Pulmonary artery endothelial cell (primary cell): ENCODE measurements around the gene TRIM64C. TPM values are rescaled to one million over a fixed set of nuclear protein-coding genes. Genes with fewer than 3 reads are reported as not detected.
"Not testable (repeated sequence)": the region's sequence is repeated elsewhere in the genome, so short reads cannot be mapped to it uniquely, and the experiment has no call there.

Experiments used
- DNase-seq: peaks from one replicate; pipeline ENCODE4 v3.0.0-alpha.2; 2011; ENCODE audit warnings: low read depth, low spot score
- total RNA-seq: library from RNA; depleted of rRNA; stranded (reverse); fragments of >200 nt; gene quantifications from 2 replicates; pipeline ENCODE4 v1.2.3, GENCODE V29; 2014

The TRIM64C gene, protein sequence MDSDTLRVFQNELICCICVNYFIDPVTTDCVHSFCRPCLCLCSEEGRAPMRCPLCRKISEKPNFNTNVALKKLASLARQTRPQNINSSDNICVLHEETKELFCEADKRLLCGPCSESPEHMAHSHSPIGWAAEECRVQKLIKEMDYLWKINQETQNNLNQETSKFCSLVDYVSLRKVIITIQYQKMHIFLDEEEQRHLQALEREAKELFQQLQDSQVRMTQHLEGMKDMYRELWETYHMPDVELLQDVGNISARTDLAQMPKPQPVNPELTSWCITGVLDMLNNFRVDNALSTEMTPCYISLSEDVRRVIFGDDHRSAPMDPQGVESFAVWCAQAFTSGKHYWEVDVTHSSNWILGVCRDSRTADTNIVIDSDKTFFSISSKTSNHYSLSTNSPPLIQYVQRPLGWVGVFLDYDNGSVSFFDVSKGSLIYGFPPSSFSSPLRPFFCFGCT
- not detected in 2 replicates for total RNA-seq

GRCh38 chr11:49059012-49059411 is at the start of gene TRIM64C:
Gene TRIM64C (minus strand): TSS chr11:49059112. CDS start chr11:49059112, 0 bp downstream.
- DNase-seq: not testable (repeated sequence)

GRCh38 chr11:49102356-49102755 is 43.4 kb upstream of the TRIM64C start:
- not testable (repeated sequence) for DNase-seq

- not testable (repeated sequence) for DNase-seq
These were observed 11.0 kb upstream of the TRIM64C start for GRCh38 chr11:49069897-49070296.

DNA sequence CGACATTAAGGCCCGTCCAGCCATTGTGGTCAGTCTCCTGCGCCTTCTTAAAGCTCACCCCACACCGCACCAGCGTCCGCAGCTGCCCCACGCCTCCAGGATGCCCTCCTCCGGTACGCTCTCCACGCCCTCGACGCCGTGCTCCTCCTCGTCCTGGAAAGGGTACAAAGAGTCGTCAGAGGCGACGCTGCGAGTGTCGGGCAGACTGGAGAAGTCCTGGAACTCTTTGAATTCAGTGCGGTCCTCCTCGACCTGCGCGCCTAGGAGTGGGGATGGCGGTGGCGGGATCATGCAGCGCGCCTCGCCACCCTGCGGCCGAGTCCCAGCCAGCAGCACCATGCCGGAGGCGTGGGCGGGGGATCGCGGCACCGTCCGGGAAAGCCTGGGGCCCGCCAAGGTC is 9.1 kb downstream of the TRIM64C start:
- not testable (repeated sequence) for DNase-seq

DNA sequence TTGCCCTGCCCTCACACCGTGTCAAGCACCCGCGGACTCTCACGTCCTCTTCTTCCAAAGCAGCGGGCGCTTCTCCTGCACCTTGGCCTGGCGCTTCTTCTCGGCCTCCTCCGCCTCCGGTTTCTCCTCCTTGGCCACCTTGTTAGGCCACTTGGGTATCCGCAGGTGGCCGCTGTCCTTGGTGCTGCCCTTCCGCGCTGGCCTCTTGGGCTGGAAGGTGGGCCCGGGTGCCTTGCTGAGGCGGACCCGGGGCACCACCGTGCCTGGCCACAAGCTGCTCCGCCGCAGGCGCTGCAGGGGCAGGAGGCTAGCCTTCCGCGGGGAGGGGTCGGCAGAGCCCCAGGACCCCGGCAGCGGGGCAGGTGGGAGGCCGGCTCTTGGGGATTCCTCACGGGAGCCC is 10.7 kb downstream of the TRIM64C start:
- DNase-seq: not testable (repeated sequence)

GRCh38 chr11:49028523-49028922 is 30.4 kb downstream of the TRIM64C start, which contains the start of gene TRIM49B:
Gene TRIM49B (plus strand): TSS chr11:49028823. CDS start chr11:49031600, 2,777 bp downstream.
- not testable (repeated sequence) for DNase-seq

Other genes starting within 250 kb of the TRIM64C start
- not detected in 2 replicates for gene TRIM51G, start 75.2 kb downstream of the TRIM64C start, total RNA-seq
- not detected in 2 replicates for gene TRIM49B, start 30.3 kb downstream of the TRIM64C start, total RNA-seq
- 0.07 TPM in 1 of 2 replicates, not detected in the other for gene FOLH1, start 149.5 kb upstream of the TRIM64C start, total RNA-seq